Smooth muscle cell (in vitro differentiated cells): ENCODE results near the gene STARD3NL. TPM values are rescaled to one million over a fixed set of nuclear protein-coding genes. Genes with fewer than 3 reads are reported as not detected.
"Not testable (repeated sequence)": the region's sequence is repeated elsewhere in the genome, so short reads cannot be mapped to it uniquely, and the experiment has no call there.

ENCODE experiments used
- DNase-seq: peaks from one replicate; lab custom pipeline; 2025; ENCODE audit not compliant: unreplicated experiment; lab: John Stamatoyannopoulos, UW
- H2AFZ ChIP-seq: fragments of 200-600 bp; sonication (generic); 2 replicates; pipeline ENCODE4 v1.6.0; 2016; ENCODE audit warnings: antibody characterized with exemption, low read depth, mild to moderate bottlenecking
- H3F3A ChIP-seq: fragments of 200-600 bp; sonication (generic); 2 replicates; pipeline ENCODE4 v1.6.0; 2017; ENCODE audit warnings: antibody characterized with exemption, low read depth
- H3K27ac ChIP-seq: fragments of 200-600 bp; sonication (generic); 2 replicates; pipeline ENCODE4 v1.5.1; 2016; ENCODE audit warnings: low read depth, mild to moderate bottlenecking
- H3K27me3 ChIP-seq: fragments of 200-600 bp; sonication (generic); 2 replicates; pipeline ENCODE4 v1.6.1; 2016; ENCODE audit warnings: low read depth, mild to moderate bottlenecking
- H3K36me3 ChIP-seq: fragments of 200-600 bp; sonication (generic); 2 replicates; pipeline ENCODE4 v1.5.1; 2016; ENCODE audit warnings: low read depth
- H3K4me1 ChIP-seq: fragments of 200-600 bp; sonication (generic); 2 replicates; pipeline ENCODE4 v1.5.1; 2016; ENCODE audit warnings: low read depth
- H3K4me2 ChIP-seq: fragments of 200-600 bp; sonication (generic); 2 replicates; pipeline ENCODE4 v1.6.0; 2016; ENCODE audit warnings: mild to moderate bottlenecking
- H3K4me3 ChIP-seq: fragments of 200-600 bp; sonication (generic); 2 replicates; pipeline ENCODE4 v1.5.1; 2016; ENCODE audit warnings: mild to moderate bottlenecking
- H3K79me2 ChIP-seq: fragments of 200-600 bp; sonication (generic); 2 replicates; pipeline ENCODE4 v1.6.0; 2016; ENCODE audit warnings: low read depth, mild to moderate bottlenecking
- H3K9ac ChIP-seq: fragments of 200-600 bp; sonication (generic); 2 replicates; pipeline ENCODE4 v1.6.0; 2016; ENCODE audit warnings: low read depth
- H3K9me3 ChIP-seq: fragments of 200-600 bp; sonication (generic); replicated peaks from 2 replicates; pipeline ENCODE4 v1.5.1; 2016; ENCODE audit warnings: low read depth
- H4K20me1 ChIP-seq: fragments of 200-600 bp; sonication (generic); 2 replicates; pipeline ENCODE4 v1.6.0; 2016; ENCODE audit warnings: low read depth
- CTCF ChIP-seq: fragments of 200-600 bp; sonication (generic); IDR thresholded peaks from 2 replicates; pipeline ENCODE4 v1.5.1; 2017; ENCODE audit warnings: borderline replicate concordance, mild to moderate bottlenecking, antibody characterized with exemption; ENCODE audit not compliant: insufficient read depth, poor library complexity, severe bottlenecking
- WGBS: methylation state at CpG from one replicate; pipeline ENCODE4 v1.1.7; 2016; ENCODE audit warnings: low lambda C conversion rate; 5-methylcytosine and 5-hydroxymethylcytosine counted together
- polyA plus RNA-seq: library from polyadenylated mRNA; unstranded; fragments of >200 nt; fragmentation: Nextera tagmentation; extraction: Ambion mirVana; gene quantifications from 2 replicates; pipeline ENCODE4 v1.2.1, GENCODE V29; 2016
- total RNA-seq: library from RNA; depleted of rRNA; stranded (reverse); fragments of >200 nt; gene quantifications from 2 replicates; pipeline ENCODE4 v1.2.3, GENCODE V29; 2014

The STARD3NL gene
- total and polyA plus RNA-seq, 2 experiments from 2014 or later, result 62.5 to 81.6 TPM

- no peak overlapping the region for H2AFZ ChIP-seq
- no peaks in the 10 kb centered on the region for H3K36me3 ChIP-seq
- no peaks in the 10 kb centered on the region for H3K79me2 ChIP-seq
- H3K4me3 ChIP-seq, result no peak overlapping the region
- no peak overlapping the region for H3K4me2 ChIP-seq
- H3K9ac ChIP-seq, result no peak overlapping the region
- DNase-seq, result no peak
- H3K27me3 ChIP-seq, result no peaks in the 10 kb centered on the region
- H3K9me3 ChIP-seq, result no peaks in the 10 kb centered on the region
- no peaks in the 10 kb centered on the region for H3K4me1 ChIP-seq
- no peaks in the 10 kb centered on the region for H4K20me1 ChIP-seq
- H3F3A ChIP-seq, result no peaks in the 10 kb centered on the region
- WGBS, result 86% methylated on average over 6 of the region's 6 CpGs
- no peak overlapping the region for H3K27ac ChIP-seq
- no peak for TF ChIP-seq CTCF
Observed at GRCh38 chr7:38171623-38172391, 6.2 kb upstream of the STARD3NL start.

- not testable (repeated sequence) for H2AFZ ChIP-seq, H3K9me3 ChIP-seq
Observed at GRCh38 chr7:38175547-38175946, 2.5 kb upstream of the STARD3NL start.

GRCh38 chr7:38177621-38178003 lies 433 bp upstream of the STARD3NL start:
- TF ChIP-seq CTCF, result no peak
- Histone ChIP-seq H3K27me3 (no peaks in the 10 kb centered on the region), H3K9ac (peak overlapping the region; percentile 52), H3K4me1 (peaks cover 21% of the 10 kb centered on the region), H3K79me2 (peaks cover 42% of the 10 kb centered on the region), H3K4me2 (peak overlapping the region; percentile 85), H3K27ac (peak overlapping the region; percentile 91), H3K9me3 (no peaks in the 10 kb centered on the region), H4K20me1 (peaks cover 31% of the 10 kb centered on the region), H3K36me3 (no peaks in the 10 kb centered on the region), H3F3A (no peaks in the 10 kb centered on the region), H3K4me3 (peak overlapping the region; percentile 81), H2AFZ (peak overlapping the region; percentile 78)
- no peak for DNase-seq
- WGBS, result 3% methylated on average over 15 of the region's 15 CpGs

More at GRCh38 chr7:38175547-38175946, 2.5 kb upstream of the STARD3NL start:
- peaks cover 21% of the 10 kb centered on the region for H3K79me2 ChIP-seq
- not testable (repeated sequence) for H3K27ac ChIP-seq, H3F3A ChIP-seq, H3K36me3 ChIP-seq, H3K27me3 ChIP-seq, H4K20me1 ChIP-seq, H3K4me2 ChIP-seq, H3K4me3 ChIP-seq, DNase-seq, H3K9ac ChIP-seq
- WGBS, result 94% methylated on average over 9 of the region's 9 CpGs
- peaks cover 20% of the 10 kb centered on the region for H3K4me1 ChIP-seq

GRCh38 chr7:38178695-38179344 lies 775 bp downstream of the STARD3NL start:
- Histone ChIP-seq H2AFZ (peak overlapping the region; percentile 85), H3F3A (no peaks in the 10 kb centered on the region), H4K20me1 (peaks cover 43% of the 10 kb centered on the region), H3K79me2 (peaks cover 54% of the 10 kb centered on the region), H3K4me1 (peaks cover 21% of the 10 kb centered on the region), H3K27me3 (no peaks in the 10 kb centered on the region), H3K4me2 (peak overlapping the region; percentile 85), H3K9ac (peak overlapping the region; percentile 93), H3K4me3 (peak overlapping the region; percentile 81), H3K36me3 (no peaks in the 10 kb centered on the region), H3K27ac (peak overlapping the region; percentile 91), H3K9me3 (no peaks in the 10 kb centered on the region)
- no peak for TF ChIP-seq CTCF
- 16% methylated on average over 15 of the region's 15 CpGs for WGBS
- DNase-seq, result no peak
